K562 (cell line): ENCODE results near the gene CEMIP2. TPM values are rescaled to one million over a fixed set of nuclear protein-coding genes. Genes with fewer than 3 reads are reported as not detected.

ENCODE experiments used
- ATAC-seq: fragments of 200-7000 bp; cut with Tn5 transposase; 3 replicates; pipeline ENCODE4 v1.9.1; 2020; ENCODE audit warnings: moderate library complexity
- BruUV-seq: library from RNA; stranded (reverse); fragments of 400-500 nt; replicated peaks from 2 replicates; lab custom pipeline; 2021; lab: Mats Ljungman, UMichigan
- CTCF ChIA-PET: fragments of 300-600 bp; formaldehyde crosslinking; extraction: SDS; loops from one replicate; lab custom pipeline; 2021; ENCODE audit warnings: low intra/inter-chr PET ratio; lab: Yijun Ruan, JAX
- POLR2A ChIA-PET: fragments of 300-600, 350-650 bp; sonication (Branson Sonifier 250); formaldehyde crosslinking; extraction: SDS; loops from one replicate; lab custom pipeline; 2021; ENCODE audit warnings: antibody characterized with exemption, inconsistent platforms; lab: Yijun Ruan, JAX
- DNase-seq, 4 experiments: peaks; one replicate each; pipeline versions ENCODE4 v3.0.0 to v3.0.0-alpha.2; 2011 to 2018; ENCODE audit warnings: low spot score in 3 of 4, mixed read lengths in 3 of 4; ENCODE audit errors: extremely low read depth in 1 of 4
- FAIRE-seq: peaks from 2 replicates; lab custom pipeline; 2011; peaks lifted over from hg19 to GRCh38; lab: Jason Lieb, UNC
- H2AFZ ChIP-seq: 2 replicates; pipeline ENCODE4 v1.6.0; 2011; ENCODE audit warnings: low read depth, low read length, control low read depth, inconsistent platforms
- H3K27ac ChIP-seq: fragments of 200-600 bp; 3 replicates; pipeline ENCODE4 v1.8.0; 2011; ENCODE audit warnings: low read depth, mild to moderate bottlenecking, control low read depth, inconsistent platforms, low read length, moderate library complexity, mixed read lengths; ENCODE audit errors: extremely low read depth
- H3K27me3 ChIP-seq, 2 experiments: fragments of 300-600 bp in 1 of 2; 2 replicates in 1 of 2; 3 replicates in 1 of 2; pipeline versions ENCODE4 v1.6.0 to v1.8.0; 2011; ENCODE audit warnings: inconsistent platforms in 2 of 2, low read length in 2 of 2, mild to moderate bottlenecking in 1 of 2, mixed read lengths in 1 of 2, moderate library complexity in 1 of 2; ENCODE audit not compliant: control insufficient read depth in 2 of 2, insufficient read depth in 2 of 2
- H3K36me3 ChIP-seq: fragments of 300-600 bp; 3 replicates; pipeline ENCODE4 v1.8.0; 2011; ENCODE audit warnings: mild to moderate bottlenecking, low read length, inconsistent platforms; ENCODE audit not compliant: control insufficient read depth, insufficient read depth
- H3K4me1 ChIP-seq, 2 experiments: fragments of 200-600 bp in 1 of 2; replicated peaks in 1 of 2; 2 replicates in 1 of 2; 3 replicates in 1 of 2; pipeline versions ENCODE4 v1.5.1 to v1.8.0; 2011; ENCODE audit warnings: inconsistent platforms in 2 of 2, low read length in 2 of 2, mild to moderate bottlenecking in 1 of 2, mixed read lengths in 1 of 2, moderate library complexity in 1 of 2; ENCODE audit not compliant: control insufficient read depth in 2 of 2, insufficient read depth in 2 of 2
- H3K4me2 ChIP-seq: 2 replicates; pipeline ENCODE4 v1.6.1; 2011; ENCODE audit warnings: low read length, control low read depth, inconsistent platforms, mixed read lengths; ENCODE audit not compliant: insufficient read depth
- H3K4me3 ChIP-seq: fragments of 200-600 bp; sonication (generic), shearing (Covaris generic); 2 replicates; pipeline ENCODE4 v1.5.1; 2016; ENCODE audit warnings: control low read depth, inconsistent platforms
- H3K79me2 ChIP-seq: fragments of 200-600 bp; 3 replicates; pipeline ENCODE4 v1.8.0; 2011; ENCODE audit warnings: low read length, inconsistent platforms; ENCODE audit not compliant: control insufficient read depth, insufficient read depth
- H3K9ac ChIP-seq, 2 experiments: 2 replicates each; pipeline versions ENCODE4 v1.6.0 to v1.6.1; 2011; ENCODE audit warnings: low read depth in 2 of 2, low read length in 2 of 2, control low read depth in 1 of 2, inconsistent platforms in 1 of 2, mild to moderate bottlenecking in 1 of 2, mixed read lengths in 1 of 2; ENCODE audit not compliant: insufficient read depth in 1 of 2
- H3K9me1 ChIP-seq: one replicate; pipeline ENCODE4 v1.6.0; 2011; ENCODE audit warnings: inconsistent platforms, mild to moderate bottlenecking, low read length, moderate library complexity; ENCODE audit not compliant: control insufficient read depth, insufficient read depth
- H3K9me3 ChIP-seq: replicated peaks from 2 replicates; pipeline ENCODE4 v1.5.1; 2011; ENCODE audit warnings: low read depth, low read length, inconsistent platforms; ENCODE audit not compliant: control insufficient read depth, insufficient read depth
- H4K20me1 ChIP-seq: replicated peaks from 2 replicates; pipeline ENCODE4 v1.6.1; 2011; ENCODE audit warnings: low read length, inconsistent platforms, mixed read lengths; ENCODE audit not compliant: control insufficient read depth, insufficient read depth
- C11orf30 ChIP-seq: fragments of 450-650 bp; IDR thresholded peaks from 2 replicates; pipeline ENCODE4 v1.6.1; 2016; ENCODE audit warnings: low read depth, mild to moderate bottlenecking
- CBFA2T3 ChIP-seq: fragments of 450-650 bp; IDR thresholded peaks from 2 replicates; pipeline ENCODE4 v1.6.1; 2017
- DLX4 ChIP-seq: fragments of 250-450 bp; sonication (Bioruptor Pico); IDR thresholded peaks from 2 replicates; pipeline ENCODE4 v1.6.1; 2021; ENCODE audit warnings: mild to moderate bottlenecking
- FOSL1 ChIP-seq: fragments of 200-800 bp; sonication (Bioruptor generic); conservative IDR thresholded peaks from 2 replicates; pipeline ENCODE4 v1.6.1; 2016; ENCODE audit warnings: missing genetic modification characterization, missing compliant biosample characterization
- HES1 ChIP-seq: fragments of 450-650 bp; IDR thresholded peaks from 2 replicates; pipeline ENCODE4 v1.6.1; 2016; ENCODE audit warnings: low read depth, mild to moderate bottlenecking, moderate library complexity
- HEY1 ChIP-seq: fragments of 250-450 bp; sonication (Bioruptor Pico); IDR thresholded peaks from 2 replicates; pipeline ENCODE4 v1.5.0; 2020; ENCODE audit warnings: mild to moderate bottlenecking, moderate library complexity, borderline replicate concordance
- KDM1A ChIP-seq, 2 experiments: fragments of 450-650 bp; IDR thresholded peaks; 2 replicates each; pipeline ENCODE4 v1.6.1; 2016; ENCODE audit warnings: mild to moderate bottlenecking in 2 of 2
- MTA3 ChIP-seq: fragments of 450-650 bp; formaldehyde crosslinking; IDR thresholded peaks from 2 replicates; pipeline ENCODE4 v1.6.1; 2017; ENCODE audit warnings: mild to moderate bottlenecking, borderline replicate concordance
- MXI1 ChIP-seq: IDR thresholded peaks from 2 replicates; pipeline ENCODE4 v1.6.1; 2011; ENCODE audit warnings: low read depth, mild to moderate bottlenecking, improper control_type of control experiment, low read length
- NCOA6 ChIP-seq: fragments of 450-650 bp; IDR thresholded peaks from 2 replicates; pipeline ENCODE4 v1.6.1; 2017; ENCODE audit warnings: mild to moderate bottlenecking
- NR3C1 ChIP-seq: sonication (generic); formaldehyde crosslinking; IDR thresholded peaks from 2 replicates; pipeline ENCODE4 v1.8.1; 2022; ENCODE audit warnings: missing genetic modification reagents
- PYGO2 ChIP-seq: fragments of 450-650 bp; IDR thresholded peaks from 2 replicates; pipeline ENCODE4 v1.6.1; 2016; ENCODE audit warnings: mild to moderate bottlenecking, missing genetic modification characterization, moderate library complexity, missing compliant biosample characterization
- RBM25 ChIP-seq: fragments of 200-400 bp; formaldehyde crosslinking; IDR thresholded peaks from 2 replicates; pipeline ENCODE4 v1.6.1; 2018; ENCODE audit warnings: low read length, low read depth, moderate library complexity; ENCODE audit not compliant: severe bottlenecking
- RNF2 ChIP-seq: sonication (generic); IDR thresholded peaks from 2 replicates; pipeline ENCODE4 v1.6.1; 2016
- SIN3B ChIP-seq: fragments of 450-650 bp; IDR thresholded peaks from 2 replicates; pipeline ENCODE4 v1.6.1; 2017; ENCODE audit warnings: low read depth, mild to moderate bottlenecking, moderate library complexity
- ZNF165 ChIP-seq: fragments of 250-450 bp; sonication (Bioruptor Pico); IDR thresholded peaks from 2 replicates; pipeline ENCODE4 v1.4.0; 2020; ENCODE audit warnings: borderline replicate concordance
- ZNF584 ChIP-seq: fragments of 200-800 bp; sonication (Bioruptor generic); IDR thresholded peaks from 2 replicates; pipeline ENCODE4 v1.6.1; 2016; ENCODE audit warnings: low read depth, mild to moderate bottlenecking, missing genetic modification characterization, missing compliant biosample characterization
- ZNF766 ChIP-seq: fragments of 200-800 bp; sonication (Bioruptor generic); conservative IDR thresholded peaks from 2 replicates; pipeline ENCODE4 v1.6.1; 2016; ENCODE audit warnings: missing genetic modification characterization, missing compliant biosample characterization
- ZNF785 ChIP-seq: fragments of 250-450 bp; sonication (Bioruptor Pico); IDR thresholded peaks from 2 replicates; pipeline ENCODE4 v1.4.0; 2020; ENCODE audit warnings: mild to moderate bottlenecking
- WGBS: fragments of 100-300 bp; shearing (Covaris generic); methylation state at CpG from one replicate; pipeline ENCODE4 v1.1.6; 2016; ENCODE audit warnings: low coverage, mixed read lengths; ENCODE audit not compliant: insufficient coverage; ENCODE audit errors: missing lambda C conversion rate; 5-methylcytosine and 5-hydroxymethylcytosine counted together
- in situ Hi-C: fragments of 300-500 bp; cut with MboI; formaldehyde crosslinking; loops from 4 replicates; pipeline ENCODE4 v1.15.0; 2018; ENCODE audit warnings: inconsistent platforms, mixed read lengths
- intact Hi-C: fragments of 100-400 bp; cut with micrococcal nuclease; formaldehyde crosslinking; loops from 2 replicates; pipeline ENCODE4 v1.14.2; 2022
- polyA plus RNA-seq, 8 experiments: library from polyadenylated mRNA; depleted of rRNA in 4 of 8; stranded (reverse) in 5 of 8; unstranded in 3 of 8; fragments of >200 nt; fragmentation: Nextera tagmentation in 2 of 8; fragmentation: Illumina TruSeq in 1 of 8; extraction: Ambion mirVana in 2 of 8; extraction: Trizol in 1 of 8; gene quantifications; 2 replicates each; pipeline versions ENCODE4 v1.2.1 to v1.2.3, GENCODE V29; 2011 to 2014; ENCODE audit warnings: inconsistent platforms in 1 of 8, missing spikeins in 1 of 8
- total RNA-seq, 7 experiments: library from RNA; depleted of rRNA in 6 of 7; stranded (reverse); fragments of >200 nt in 6 of 7; fragmentation: Illumina TruSeq in 2 of 7; extraction: Trizol in 2 of 7; gene quantifications; 2 replicates each; pipeline versions ENCODE4 v1.2.1 to v1.2.3, GENCODE V29; 2011 to 2021; ENCODE audit warnings: low replicate concordance in 1 of 7

Gene CEMIP2
- total and polyA plus RNA-seq, 9 of the 15 experiments (the other 6 are each of a cell fraction or from before 2014, with no cell fraction given): 5.4 to 29.9 (median 14.2) TPM

- peaks cover 54% of the 10 kb centered on the region; the same call in 1 of the 3 replicates for H3K36me3 ChIP-seq
- H3K4me2 ChIP-seq: no peak overlapping the region
- no peak for TF ChIP-seq KDM1A (IDR thresholded peaks at IDR 0.05)
- TF ChIP-seq NR3C1 (CRISPR knock-in tag): no peak
- no peak for TF ChIP-seq ZNF785
- TF ChIP-seq C11orf30: no peak
- no peak for TF ChIP-seq RBM25
- no peak for TF ChIP-seq MTA3
- no peak for TF ChIP-seq ZNF165 (CRISPR knock-in tag)
- no peak for TF ChIP-seq FOSL1
- TF ChIP-seq RNF2: no peak
- TF ChIP-seq HEY1 (CRISPR knock-in tag): no peak
- no peak for TF ChIP-seq MXI1
- TF ChIP-seq PYGO2 (tag): no peak
- TF ChIP-seq NCOA6: no peak
- TF ChIP-seq HES1: no peak
- no peak for TF ChIP-seq SIN3B
- no peak for TF ChIP-seq CBFA2T3
- TF ChIP-seq ZNF584 (CRISPR knock-in tag): no peak
- TF ChIP-seq ZNF766 (CRISPR knock-in tag): no peak
- TF ChIP-seq DLX4 (CRISPR knock-in tag): no peak
- no peak overlapping the region for H3K9ac ChIP-seq
- H3K9me1 ChIP-seq: no peaks in the 10 kb centered on the region
- in situ Hi-C loops (no loop called here), intact Hi-C loops (no loop called here)
- DNase-seq: no peak
- FAIRE-seq: no peak
- no peak overlapping the region for H2AFZ ChIP-seq
- POLR2A ChIA-PET: interaction anchor here (0.6 to 1.1 kb wide), 2 partner anchors 41 to 48 kb away, joined by 3 to 5 read pairs; no protein-coding TSS in a partner anchor
- CTCF ChIA-PET: no interaction called here
- 88% methylated on average over 3 of the region's 3 CpGs for WGBS
- no peak for ATAC-seq
- no peak overlapping the region for H3K4me3 ChIP-seq
- no peaks in the 10 kb centered on the region for H4K20me1 ChIP-seq
- no TSS peak for BruUV-seq
- no peak overlapping the region for H3K27ac ChIP-seq
- no peaks in the 10 kb centered on the region for H3K9me3 ChIP-seq
- no peaks in the 10 kb centered on the region for H3K27me3 ChIP-seq
- H3K4me1 ChIP-seq: peaks cover 0 to 2% of the 10 kb centered on the region in 2 experiments; a peak in 1 of 5 replicates
- no peaks in the 10 kb centered on the region for H3K79me2 ChIP-seq
Measured at GRCh38 chr9:71726723-71727122, 41.6 kb downstream of the CEMIP2 start.
